Chondrocyte (in vitro differentiated cells): Measurements from ENCODE around the gene SLC6A12. TPM values are rescaled to one million over a fixed set of nuclear protein-coding genes. Genes with fewer than 3 reads are reported as not detected.

Experiments used
- DNase-seq: peaks from one replicate; pipeline ENCODE4 v3.0.0; 2021; ENCODE audit warnings: mixed read lengths, low spot score
- H3K27ac Mint-ChIP-seq: one replicate; pipeline ENCODE4 v1.8.0; 2021; ENCODE audit warnings: mild to moderate bottlenecking, moderate library complexity, mixed read lengths; ENCODE audit not compliant: unreplicated experiment
- H3K27me3 Mint-ChIP-seq: 2 replicates; pipeline ENCODE4 v1.8.0; 2021; ENCODE audit warnings: low read depth, mixed read lengths
- H3K36me3 Mint-ChIP-seq: 2 replicates; pipeline ENCODE4 v1.8.0; 2021; ENCODE audit warnings: low read depth, mixed read lengths
- H3K4me1 Mint-ChIP-seq: 2 replicates; pipeline ENCODE4 v1.8.0; 2021; ENCODE audit warnings: low read depth, mild to moderate bottlenecking, mixed read lengths
- H3K4me3 Mint-ChIP-seq: one replicate; pipeline ENCODE4 v1.8.0; 2021; ENCODE audit warnings: mild to moderate bottlenecking, moderate library complexity, mixed read lengths; ENCODE audit not compliant: unreplicated experiment
- H3K9me3 Mint-ChIP-seq: 2 replicates; pipeline ENCODE4 v1.8.0; 2021; ENCODE audit warnings: low read depth, mixed read lengths
- CTCF ChIP-seq: fragments of 200-600 bp; sonication (generic); IDR thresholded peaks from 2 replicates; pipeline ENCODE4 v1.5.0; 2021; ENCODE audit warnings: antibody characterized with exemption, mild to moderate bottlenecking, moderate library complexity
- total RNA-seq: library from RNA; stranded (reverse); gene quantifications from 3 replicates; pipeline ENCODE4 v1.2.1, GENCODE V29; 2021

The SLC6A12 gene
- total RNA-seq, 1 donor from 2014 or later = 0.42 TPM

- Mint-ChIP-seq H3K4me3 (no peak overlapping the region), H3K27ac (no peak overlapping the region), H3K36me3 (no peaks in the 10 kb centered on the region)
Measured at GRCh38 chr12:177336-177979, 36.5 kb downstream of the SLC6A12 start.

DNA sequence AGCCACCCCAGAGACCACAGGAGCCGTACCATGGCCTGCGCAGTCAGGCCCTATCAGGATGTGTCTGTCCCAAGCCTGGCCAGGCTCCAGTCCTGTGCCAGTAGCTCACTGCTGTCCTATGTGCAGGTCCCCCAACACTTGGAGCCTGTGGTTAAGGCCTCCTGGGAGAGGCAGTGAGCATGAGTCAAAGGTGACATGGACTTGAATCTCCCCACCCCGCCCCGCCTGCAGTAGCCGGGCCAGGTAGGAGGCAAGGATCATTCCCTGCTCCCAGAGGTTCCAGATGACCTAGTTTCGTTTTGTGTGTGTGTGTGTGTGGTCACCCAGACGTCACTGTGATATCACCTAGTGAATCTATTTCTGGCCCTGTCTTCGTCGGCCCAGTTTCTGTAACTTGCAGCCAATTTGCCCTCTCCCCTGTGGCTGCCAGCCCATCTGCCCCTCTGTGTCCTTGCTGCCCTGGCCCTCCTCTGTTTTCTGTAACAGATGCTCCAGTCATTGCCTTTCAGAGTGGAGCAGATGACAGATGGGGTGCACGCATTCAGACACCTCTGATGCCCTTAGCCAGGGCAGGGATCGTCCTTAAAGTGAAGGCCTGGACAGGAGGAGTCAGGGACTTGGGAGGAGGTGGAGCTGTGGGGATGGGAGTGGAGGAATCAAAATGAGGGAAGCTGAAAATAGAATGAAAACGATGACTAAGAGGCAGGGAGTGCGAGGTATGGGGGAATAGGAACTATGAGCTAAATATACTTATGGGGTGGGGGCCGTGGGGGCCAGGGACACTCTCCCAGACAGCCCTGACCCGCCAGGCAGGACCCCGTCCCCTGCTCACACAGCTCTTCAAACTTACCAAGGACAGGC, 37.4 kb downstream of the SLC6A12 start:
- Mint-ChIP-seq H3K27me3 (no peaks in the 10 kb centered on the region), H3K9me3 (no peaks in the 10 kb centered on the region), H3K36me3 (no peaks in the 10 kb centered on the region), H3K27ac (peak overlapping the region; percentile 95), H3K4me3 (no peak overlapping the region), H3K4me1 (peaks cover 62% of the 10 kb centered on the region)
- no peak for DNase-seq
- no peak for TF ChIP-seq CTCF

More at GRCh38 chr12:177336-177979, 36.5 kb downstream of the SLC6A12 start:
- no peak for DNase-seq
- Mint-ChIP-seq H3K27me3 (no peaks in the 10 kb centered on the region), H3K9me3 (no peaks in the 10 kb centered on the region), H3K4me1 (peaks cover 64% of the 10 kb centered on the region)
- no peak for TF ChIP-seq CTCF

DNA sequence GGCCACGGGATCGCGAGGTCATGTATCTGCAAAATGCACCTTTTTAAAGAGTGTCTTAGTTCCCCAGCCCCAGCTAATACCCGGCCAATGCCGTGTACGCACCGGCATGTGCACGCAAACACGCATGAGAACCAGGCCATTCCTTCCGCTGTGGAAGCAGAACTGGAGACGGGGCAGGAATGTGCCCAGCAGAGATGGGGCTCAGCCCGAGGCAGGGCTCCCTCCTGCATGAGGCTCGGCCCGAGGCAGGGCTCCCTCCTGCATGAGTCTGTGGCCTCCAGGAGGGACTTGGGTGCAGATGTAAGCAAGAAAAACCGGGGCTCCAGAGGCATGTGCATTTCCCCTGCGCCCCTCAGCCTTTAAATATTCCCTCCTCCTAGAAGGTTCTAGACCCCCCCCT, 38.2 kb downstream of the SLC6A12 start:
- Mint-ChIP-seq H3K36me3 (no peaks in the 10 kb centered on the region), H3K27me3 (no peaks in the 10 kb centered on the region), H3K27ac (peak overlapping the region; percentile 22)

DNA sequence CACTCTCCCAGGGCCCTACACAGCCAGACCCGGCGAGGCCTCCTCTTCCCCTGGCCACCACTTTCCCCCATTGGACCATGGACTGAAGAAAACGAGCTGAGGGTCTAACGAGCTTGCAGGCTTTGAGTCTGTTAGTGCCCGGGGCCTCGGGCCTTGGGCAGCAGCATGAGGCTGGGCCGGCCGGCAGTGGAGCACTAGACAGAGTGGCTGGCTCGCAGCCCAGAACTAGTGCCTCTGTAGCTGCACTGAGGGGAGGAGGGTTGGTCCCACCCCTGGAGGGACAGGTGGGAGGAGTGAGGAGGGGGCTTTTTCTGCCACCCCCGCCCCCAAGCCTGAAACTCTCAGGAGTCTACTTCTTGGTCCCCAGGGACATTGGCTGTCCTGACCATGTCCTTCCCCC, 38.7 kb downstream of the SLC6A12 start:
- no peak for TF ChIP-seq CTCF
- no peaks in the 10 kb centered on the region for H3K27me3 Mint-ChIP-seq
- DNase-seq = no peak
- H3K36me3 Mint-ChIP-seq = no peaks in the 10 kb centered on the region
- H3K9me3 Mint-ChIP-seq = no peaks in the 10 kb centered on the region
- H3K27ac Mint-ChIP-seq = peak overlapping the region; percentile 43
- peaks cover 54% of the 10 kb centered on the region for H3K4me1 Mint-ChIP-seq
- H3K4me3 Mint-ChIP-seq = no peak overlapping the region

More for the DNA sequence above, 38.2 kb downstream of the SLC6A12 start:
- Mint-ChIP-seq H3K4me3 (no peak overlapping the region), H3K4me1 (peaks cover 58% of the 10 kb centered on the region), H3K9me3 (no peaks in the 10 kb centered on the region)
- TF ChIP-seq CTCF = no peak
- no peak for DNase-seq

- H3K27me3 Mint-ChIP-seq = no peaks in the 10 kb centered on the region
- H3K36me3 Mint-ChIP-seq = no peaks in the 10 kb centered on the region
- no peaks in the 10 kb centered on the region for H3K9me3 Mint-ChIP-seq
- H3K4me3 Mint-ChIP-seq = no peak overlapping the region
- TF ChIP-seq CTCF = no peak
- no peak for DNase-seq
- peaks cover 54% of the 10 kb centered on the region for H3K4me1 Mint-ChIP-seq
- H3K27ac Mint-ChIP-seq = no peak overlapping the region
Measured at GRCh38 chr12:174596-174995, 39.4 kb downstream of the SLC6A12 start.
